HCT116 (cell line): ENCODE results near the gene CDC42EP1. TPM values are rescaled to one million over a fixed set of nuclear protein-coding genes. Genes with fewer than 3 reads are reported as not detected.

ENCODE experiments used
- ATAC-seq: fragments of 200-7000 bp; cut with Tn5 transposase; 2 replicates; pipeline ENCODE4 v1.9.1; 2020; ENCODE audit warnings: mild to moderate bottlenecking, moderate library complexity
- BruUV-seq: library from RNA; stranded (reverse); fragments of 400-500 nt; replicated peaks from 2 replicates; lab custom pipeline; 2021; lab: Mats Ljungman, UMichigan
- CTCF ChIA-PET: fragments of 300-600 bp; sonication (Branson Sonifier 250); formaldehyde crosslinking; loops from one replicate; lab custom pipeline; 2021; ENCODE audit warnings: antibody characterized with exemption; lab: Charles Lee
- POLR2A ChIA-PET: fragments of 300-600, 350-600 bp; sonication (Branson Sonifier 250); formaldehyde crosslinking; loops from one replicate; lab custom pipeline; 2021; ENCODE audit warnings: antibody characterized with exemption; lab: Charles Lee
- RAD21 ChIA-PET, 2 experiments: fragments of 300-600 bp; sonication (Branson Sonifier 250); formaldehyde crosslinking; loops; one replicate each; lab custom pipeline; 2023; ENCODE audit warnings: low total read pairs in 2 of 2; ENCODE audit not compliant: uncharacterized antibody in 2 of 2, unreplicated experiment in 2 of 2, low non-redundant PET in 1 of 2; lab: Charles Lee
- DNase-seq: peaks from one replicate; pipeline ENCODE4 v3.0.0-alpha.2; 2010; ENCODE audit warnings: low read depth, low spot score
- H2AFZ ChIP-seq: fragments of 200-600 bp; shearing (Covaris generic), sonication (generic); 2 replicates; pipeline ENCODE4 v1.6.1; 2017; ENCODE audit warnings: low read depth, mixed run types, mixed read lengths, antibody characterized with exemption, low read length; ENCODE audit not compliant: poor library complexity, severe bottlenecking
- H3K27ac ChIP-seq: 2 replicates; pipeline ENCODE4 v1.5.1; 2012; ENCODE audit warnings: low read depth, low read length
- H3K27me3 ChIP-seq: fragments of 200-600 bp; sonication (generic); 2 replicates; pipeline ENCODE4 v1.6.1; 2016; ENCODE audit warnings: mixed run types, low read length, mixed read lengths; ENCODE audit not compliant: insufficient read depth
- H3K36me3 ChIP-seq, 2 experiments: fragments of 200-500 bp in 1 of 2; fragments of 200-600 bp in 1 of 2; sonication (Bioruptor generic) in 1 of 2; sonication (generic) in 1 of 2; 2 replicates each; pipeline versions ENCODE4 v1.5.1 to v1.6.1; 2014 to 2016; ENCODE audit warnings: low read length in 2 of 2, inconsistent platforms in 1 of 2, mixed read lengths in 1 of 2, mixed run types in 1 of 2; ENCODE audit not compliant: insufficient read depth in 2 of 2, control insufficient read depth in 1 of 2
- H3K4me1 ChIP-seq, 2 experiments: fragments of 200-600 bp in 1 of 2; sonication (generic) in 1 of 2; 2 replicates each; pipeline versions ENCODE4 v1.5.1 to v1.6.1; 2012 to 2017; ENCODE audit warnings: low read length in 2 of 2, inconsistent platforms in 1 of 2, mild to moderate bottlenecking in 1 of 2, mixed read lengths in 1 of 2, mixed run types in 1 of 2, moderate library complexity in 1 of 2; ENCODE audit not compliant: insufficient read depth in 2 of 2, control insufficient read depth in 1 of 2
- H3K4me2 ChIP-seq: fragments of 200-600 bp; sonication (generic); 2 replicates; pipeline ENCODE4 v1.6.1; 2017; ENCODE audit warnings: mixed run types, low read length, mixed read lengths
- H3K4me3 ChIP-seq, 2 experiments: fragments of 200-600 bp in 1 of 2; sonication (generic) in 1 of 2; replicated peaks in 1 of 2; 2 replicates each; pipeline ENCODE4 v1.5.1; 2011 to 2016; ENCODE audit warnings: low read length in 2 of 2, control low read depth in 1 of 2, low read depth in 1 of 2, mild to moderate bottlenecking in 1 of 2, mixed read lengths in 1 of 2, mixed run types in 1 of 2
- H3K79me2 ChIP-seq: fragments of 200-600 bp; sonication (generic); 2 replicates; pipeline ENCODE4 v1.6.1; 2017; ENCODE audit warnings: mild to moderate bottlenecking, mixed run types, low read length, moderate library complexity, mixed read lengths; ENCODE audit not compliant: insufficient read depth
- H3K9ac ChIP-seq: fragments of 200-600 bp; sonication (generic); 2 replicates; pipeline ENCODE4 v1.6.1; 2016; ENCODE audit warnings: low read length, mixed read lengths
- H3K9me2 ChIP-seq: fragments of 200-600 bp; sonication (generic), shearing (Covaris generic); 2 replicates; pipeline ENCODE4 v1.6.1; 2017; ENCODE audit warnings: mixed run types, mild to moderate bottlenecking, moderate library complexity; ENCODE audit not compliant: insufficient read depth
- H3K9me3 ChIP-seq, 2 experiments: fragments of 200-500 bp in 1 of 2; fragments of 200-600 bp in 1 of 2; sonication (Bioruptor generic) in 1 of 2; sonication (generic) in 1 of 2; 2 replicates each; pipeline ENCODE4 v1.6.1; 2014 to 2017; ENCODE audit warnings: low read length in 2 of 2, mixed read lengths in 2 of 2, inconsistent platforms in 1 of 2, low read depth in 1 of 2, mild to moderate bottlenecking in 1 of 2, mixed run types in 1 of 2, moderate library complexity in 1 of 2; ENCODE audit not compliant: control insufficient read depth in 1 of 2, insufficient read depth in 1 of 2
- H4K20me1 ChIP-seq: fragments of 200-600 bp; sonication (generic), shearing (Covaris generic); 2 replicates; pipeline ENCODE4 v1.6.1; 2017; ENCODE audit warnings: mixed run types, mild to moderate bottlenecking, moderate library complexity; ENCODE audit not compliant: insufficient read depth
- ATF3 ChIP-seq: IDR thresholded peaks from 2 replicates; pipeline ENCODE4 v1.6.1; 2012
- CEBPB ChIP-seq: IDR thresholded peaks from 2 replicates; pipeline ENCODE4 v1.6.1; 2012; ENCODE audit warnings: low read depth
- CTCF ChIP-seq, 3 experiments: fragments of 200-600 bp in 1 of 3; sonication (generic) in 1 of 3; IDR thresholded peaks in 2 of 3; conservative IDR thresholded peaks in 1 of 3; 2 replicates each; pipeline ENCODE4 v1.5.1; 2012 to 2017; ENCODE audit warnings: low read depth in 2 of 3, low read length in 2 of 3, antibody characterized with exemption in 1 of 3, borderline replicate concordance in 1 of 3, control low read depth in 1 of 3, mild to moderate bottlenecking in 1 of 3, mixed read lengths in 1 of 3, mixed run types in 1 of 3, moderate library complexity in 1 of 3; ENCODE audit not compliant: insufficient read depth in 1 of 3
- JUND ChIP-seq: IDR thresholded peaks from 2 replicates; pipeline ENCODE4 v1.6.1; 2012
- ZNF274 ChIP-seq: fragments of 200-500 bp; sonication (Bioruptor generic); IDR thresholded peaks from 2 replicates; pipeline ENCODE4 v1.6.1; 2014; ENCODE audit warnings: mild to moderate bottlenecking, low read depth, low read length, inconsistent platforms
- intact Hi-C: fragments of 100-400 bp; cut with micrococcal nuclease; formaldehyde crosslinking; loops from 2 replicates; pipeline ENCODE4 v1.10.0; 2022
- total RNA-seq: library from RNA; stranded (reverse); gene quantifications from one replicate; pipeline ENCODE4 v1.2.1, GENCODE V29; 2021; ENCODE audit not compliant: unreplicated experiment

CDC42EP1 gene
- total RNA-seq, 1 experiment from 2014 or later: 160 TPM

- TF ChIP-seq CTCF (IDR thresholded peaks at IDR 0.05 in 2 of 3, conservative IDR thresholded peaks at IDR 0.05 in 1 of 3; ENCODE audit: borderline replicate concordance in 1 of 3, insufficient read depth in 1 of 3, low read depth in 2 of 3, low read length in 2 of 3) (no peak), JUND (no peak)
These were observed 45.7 kb upstream of the CDC42EP1 start (continued) for GRCh38 chr22:37514526-37515051.

GRCh38 chr22:37515901-37516300, 44.4 kb upstream of the CDC42EP1 start:
- no TSS peak for BruUV-seq
- ATAC-seq: no peak
- Histone ChIP-seq H3K4me1 (peaks cover 29 to 57% of the 10 kb centered on the region in 2 experiments), H3K79me2 (peaks cover 41% of the 10 kb centered on the region), H2AFZ (no peak overlapping the region), H3K27ac (no peak overlapping the region), H4K20me1 (no peaks in the 10 kb centered on the region; the same call in 1 of the 2 replicates), H3K36me3 (peaks cover 4 to 25% of the 10 kb centered on the region in 2 experiments; a peak in 3 of 4 replicates), H3K9me2 (no peaks in the 10 kb centered on the region), H3K9ac (no peak overlapping the region), H3K4me2 (no peak overlapping the region), H3K9me3 (no peaks in the 10 kb centered on the region), H3K4me3 (no peak overlapping the region), H3K27me3 (no peaks in the 10 kb centered on the region)
- ChIA-PET CTCF (interaction anchor here (0.6 kb wide), 1 partner anchor 248 kb away, joined by 3 read pairs; no protein-coding TSS in a partner anchor), POLR2A (no interaction called here), RAD21 (no interaction called here)
- TF ChIP-seq ATF3: no peak
- TF ChIP-seq JUND: no peak
- no peak for TF ChIP-seq CEBPB
- TF ChIP-seq ZNF274: no peak
- no peak for DNase-seq
- intact Hi-C loops: no loop called here
